PC-3 (cell line): ENCODE data around the gene CREBRF. TPM values are rescaled to one million over a fixed set of nuclear protein-coding genes. Genes with fewer than 3 reads are reported as not detected.

Source experiments
- ATAC-seq: fragments of 200-7000 bp; cut with Tn5 transposase; 2 replicates; pipeline ENCODE4 v1.9.1; 2020; ENCODE audit warnings: mild to moderate bottlenecking, moderate library complexity
- BruUV-seq: library from RNA; stranded (reverse); fragments of 400-500 nt; replicated peaks from 2 replicates; lab custom pipeline; 2021; lab: Mats Ljungman, UMichigan
- CTCF ChIA-PET: fragments of 300-600 bp; sonication (Branson Sonifier 250); formaldehyde crosslinking; loops from one replicate; lab custom pipeline; 2022; ENCODE audit warnings: antibody characterized with exemption; lab: Charles Lee
- POLR2A ChIA-PET: fragments of 300-600 bp; sonication (Branson Sonifier 250); formaldehyde crosslinking; loops from one replicate; lab custom pipeline; 2022; ENCODE audit warnings: antibody characterized with exemption; ENCODE audit not compliant: unreplicated experiment; lab: Charles Lee
- DNase-seq: peaks from one replicate; pipeline ENCODE4 v3.0.0-alpha.2; 2015
- H2AFZ ChIP-seq: fragments of 300-600 bp; sonication (generic); 2 replicates; pipeline ENCODE4 v1.6.0; 2016; ENCODE audit warnings: antibody characterized with exemption, low read length
- H3F3A ChIP-seq: fragments of 300-600 bp; sonication (generic); one replicate; pipeline ENCODE4 v1.6.0; 2017; ENCODE audit warnings: antibody characterized with exemption, low read length, control low read depth, mild to moderate bottlenecking; ENCODE audit not compliant: unreplicated experiment
- H3K27ac ChIP-seq: fragments of 300-600 bp; sonication (generic); 2 replicates; pipeline ENCODE4 v1.5.1; 2016; ENCODE audit warnings: mild to moderate bottlenecking, low read length
- H3K27me3 ChIP-seq: fragments of 300-600 bp; sonication (generic); 2 replicates; pipeline ENCODE4 v1.6.1; 2016; ENCODE audit warnings: low read length, mixed read lengths
- H3K36me3 ChIP-seq: fragments of 300-600 bp; sonication (generic); 2 replicates; pipeline ENCODE4 v1.6.1; 2016; ENCODE audit warnings: low read depth, mixed run types, low read length, mixed read lengths
- H3K4me1 ChIP-seq: fragments of 300-600 bp; sonication (generic); 2 replicates; pipeline ENCODE4 v1.5.1; 2016; ENCODE audit warnings: low read length; ENCODE audit not compliant: insufficient read depth
- H3K4me2 ChIP-seq: fragments of 300-600 bp; sonication (generic); 2 replicates; pipeline ENCODE4 v1.6.0; 2016; ENCODE audit warnings: low read length
- H3K4me3 ChIP-seq: fragments of 300-600 bp; sonication (generic); 2 replicates; pipeline ENCODE4 v1.5.1; 2016; ENCODE audit warnings: mild to moderate bottlenecking, low read length, mixed read lengths
- H3K79me2 ChIP-seq: fragments of 300-600 bp; sonication (generic); 2 replicates; pipeline ENCODE4 v1.6.1; 2017; ENCODE audit warnings: low read length, mixed read lengths
- H3K9ac ChIP-seq: fragments of 300-600 bp; sonication (generic); 2 replicates; pipeline ENCODE4 v1.6.0; 2016; ENCODE audit warnings: mild to moderate bottlenecking, low read length
- H3K9me2 ChIP-seq: fragments of 300-600 bp; sonication (generic); replicated peaks from 2 replicates; pipeline ENCODE4 v1.6.1; 2016; ENCODE audit warnings: mixed run types, low read length, mixed read lengths
- H3K9me3 ChIP-seq: fragments of 300-600 bp; sonication (generic); 2 replicates; pipeline ENCODE4 v1.6.1; 2016; ENCODE audit warnings: low read length, mixed read lengths
- H4K20me1 ChIP-seq: fragments of 300-600 bp; sonication (generic); 2 replicates; pipeline ENCODE4 v1.6.1; 2016; ENCODE audit warnings: low read length, mixed read lengths
- CTCF ChIP-seq: fragments of 300-600 bp; sonication (generic); conservative IDR thresholded peaks from 2 replicates; pipeline ENCODE4 v1.5.1; 2017; ENCODE audit warnings: antibody characterized with exemption, low read depth, mild to moderate bottlenecking, low read length
- EZH2 ChIP-seq: fragments of 300-600 bp; sonication (generic); IDR thresholded peaks from one replicate; pipeline ENCODE4 v1.6.1; 2017; ENCODE audit warnings: antibody characterized with exemption, mild to moderate bottlenecking, low read length; ENCODE audit not compliant: unreplicated experiment
- EZH2phosphoT487 ChIP-seq: fragments of 300-600 bp; sonication (generic); IDR thresholded peaks from 2 replicates; pipeline ENCODE4 v1.6.1; 2018; ENCODE audit warnings: mild to moderate bottlenecking, antibody characterized with exemption, low read length, borderline replicate concordance
- intact Hi-C: fragments of 100-400 bp; cut with micrococcal nuclease; formaldehyde crosslinking; loops from 2 replicates; pipeline ENCODE4 v1.9.0; 2023
- total RNA-seq: library from RNA; depleted of rRNA; stranded (reverse); fragments of >200 nt; gene quantifications from 2 replicates; pipeline ENCODE4 v1.2.3, GENCODE V29; 2014

The CREBRF gene
- total RNA-seq, 1 experiment from 2014 or later, result 4.9 TPM

GRCh38 chr5:173103411-173103810 is 47.3 kb downstream of the CREBRF start:
- ChIA-PET CTCF (no interaction called here), POLR2A (no interaction called here)
- Histone ChIP-seq H3K27me3 (no peaks in the 10 kb centered on the region), H3F3A (no peaks in the 10 kb centered on the region), H3K27ac (no peak overlapping the region), H2AFZ (no peak overlapping the region), H3K9ac (no peak overlapping the region), H3K36me3 (no peaks in the 10 kb centered on the region), H4K20me1 (no peaks in the 10 kb centered on the region), H3K9me3 (no peaks in the 10 kb centered on the region), H3K4me1 (no peaks in the 10 kb centered on the region), H3K4me2 (no peak overlapping the region), H3K79me2 (no peaks in the 10 kb centered on the region), H3K9me2 (no peaks in the 10 kb centered on the region), H3K4me3 (no peak overlapping the region)
- no peak for TF ChIP-seq EZH2phosphoT487
- TF ChIP-seq CTCF, result no peak
- TF ChIP-seq EZH2, result no peak
- intact Hi-C loops, result no loop called here
- no TSS peak for BruUV-seq
- no peak for DNase-seq
- no peak for ATAC-seq

GRCh38 chr5:173108914-173109313 is 52.8 kb downstream of the CREBRF start:
- Histone ChIP-seq H3K4me3 (no peak overlapping the region), H3K4me1 (no peaks in the 10 kb centered on the region), H3K27ac (no peak overlapping the region), H3K27me3 (no peaks in the 10 kb centered on the region), H3K9ac (no peak overlapping the region), H3K9me3 (no peaks in the 10 kb centered on the region), H3F3A (no peaks in the 10 kb centered on the region), H2AFZ (no peak overlapping the region), H3K4me2 (no peak overlapping the region), H3K36me3 (no peaks in the 10 kb centered on the region), H4K20me1 (no peaks in the 10 kb centered on the region), H3K9me2 (no peaks in the 10 kb centered on the region), H3K79me2 (no peaks in the 10 kb centered on the region)
- ChIA-PET CTCF (no interaction called here), POLR2A (no interaction called here)
- no peak for TF ChIP-seq EZH2
- TF ChIP-seq CTCF, result no peak
- TF ChIP-seq EZH2phosphoT487, result no peak
- intact Hi-C loops, result no loop called here
- BruUV-seq, result no TSS peak
- DNase-seq, result no peak
- no peak for ATAC-seq

- no peaks in the 10 kb centered on the region for H3F3A ChIP-seq
- no peaks in the 10 kb centered on the region for H3K4me1 ChIP-seq
- no peak overlapping the region for H3K27ac ChIP-seq
- ATAC-seq, result no peak
- ChIA-PET CTCF (no interaction called here), POLR2A (no interaction called here)
- DNase-seq, result no peak
- TF ChIP-seq EZH2phosphoT487, result no peak
- no peak for TF ChIP-seq EZH2
- TF ChIP-seq CTCF, result no peak
- no peaks in the 10 kb centered on the region for H3K27me3 ChIP-seq
- H3K4me3 ChIP-seq, result no peak overlapping the region
- H3K4me2 ChIP-seq, result no peak overlapping the region
- no peak overlapping the region for H2AFZ ChIP-seq
- no peaks in the 10 kb centered on the region for H3K36me3 ChIP-seq
- no peaks in the 10 kb centered on the region for H4K20me1 ChIP-seq
- H3K9ac ChIP-seq, result no peak overlapping the region
- H3K9me3 ChIP-seq, result 0 out of 2 replicates have a peak, but pooled peaks cover under 1% of the 10 kb centered on the region
- no peaks in the 10 kb centered on the region for H3K9me2 ChIP-seq
- no peaks in the 10 kb centered on the region for H3K79me2 ChIP-seq
- intact Hi-C loops, result no loop called here
- no TSS peak for BruUV-seq
Measured at GRCh38 chr5:173114536-173114935, 58.4 kb downstream of the CREBRF start.
